PFSK-1 (cell line): Measurements from ENCODE around the gene TM9SF3.

ENCODE experiments used
- POLR2AphosphoS5 ChIP-seq: IDR thresholded peaks from 2 replicates; pipeline ENCODE4 v1.6.1; 2012; ENCODE audit warnings: low read depth, mild to moderate bottlenecking, control low read depth, low read length, moderate library complexity
- REST ChIP-seq, 2 experiments: IDR thresholded peaks; 2 replicates each; pipeline versions ENCODE4 v1.6.1 to v1.8.0; 2011 to 2012; ENCODE audit warnings: low read depth in 2 of 2, low read length in 2 of 2, control low read depth in 1 of 2, inconsistent platforms in 1 of 2, mild to moderate bottlenecking in 1 of 2, moderate library complexity in 1 of 2; ENCODE audit not compliant: insufficient read depth in 1 of 2
- TAF1 ChIP-seq: IDR thresholded peaks from 2 replicates; pipeline ENCODE4 v1.6.1; 2012; ENCODE audit warnings: low read length, control low read depth, borderline replicate concordance; ENCODE audit not compliant: insufficient read depth

- TF ChIP-seq POLR2AphosphoS5 (no peak), REST (IDR thresholded peaks at IDR 0.05; ENCODE audit: insufficient read depth in 1 of 2, low read depth in 2 of 2, low read length in 2 of 2) (no peak), TAF1 (no peak)
Observed at GRCh38 chr10:96600337-96600736, 13.5 kb upstream of the TM9SF3 start.
